SK-N-MC (cell line): ENCODE results near the gene PRICKLE2.

Source experiments
- EZH2 ChIP-seq: fragments of 200-600 bp; sonication (generic); IDR thresholded peaks from one replicate; pipeline ENCODE4 v1.6.1; 2017; ENCODE audit warnings: antibody characterized with exemption
- POLR2AphosphoS5 ChIP-seq: IDR thresholded peaks from 2 replicates; pipeline ENCODE4 v1.6.1; 2012; ENCODE audit warnings: mild to moderate bottlenecking, low read depth, low read length, borderline replicate concordance

GRCh38 chr3:64144241-64144900 lies 80.9 kb downstream of the PRICKLE2 start:
- TF ChIP-seq EZH2 (no peak), POLR2AphosphoS5 (no peak)
